GM20000 (cell line): ENCODE results near the gene TEKT5.

Experiments used
- DNase-seq: peaks from one replicate; pipeline ENCODE4 v3.0.0; 2012; ENCODE audit warnings: low spot score
- CTCF ChIP-seq: IDR thresholded peaks from 2 replicates; pipeline ENCODE4 v1.5.1; 2012; ENCODE audit warnings: mild to moderate bottlenecking, control low read depth; ENCODE audit errors: extremely low read depth, missing control alignments

Gene TEKT5

GRCh38 chr16:10598157-10598556, 96.6 kb downstream of the TEKT5 start:
- no peak for DNase-seq
- no peak for TF ChIP-seq CTCF

GRCh38 chr16:10597187-10597601, 97.5 kb downstream of the TEKT5 start:
- peak; percentile 48 for DNase-seq

GRCh38 chr16:10594312-10594950, 100.3 kb downstream of the TEKT5 start:
- no peak for DNase-seq
- TF ChIP-seq CTCF = no peak

More at GRCh38 chr16:10597187-10597601, 97.5 kb downstream of the TEKT5 start:
- TF ChIP-seq CTCF = peak; percentile 11

- no peak for DNase-seq
- no peak for TF ChIP-seq CTCF
Observed at GRCh38 chr16:10592611-10593010, 102.1 kb downstream of the TEKT5 start.

- DNase-seq = no peak
- no peak for TF ChIP-seq CTCF
Observed at GRCh38 chr16:10590342-10590741, 104.4 kb downstream of the TEKT5 start.

GRCh38 chr16:10589109-10589508, 105.6 kb downstream of the TEKT5 start:
- no peak for DNase-seq
- no peak for TF ChIP-seq CTCF

- TF ChIP-seq CTCF = no peak
Observed at GRCh38 chr16:10587622-10588021, 107.1 kb downstream of the TEKT5 start.

More at GRCh38 chr16:10587622-10588021, 107.1 kb downstream of the TEKT5 start:
- no peak for DNase-seq
